DND-41 (cell line): ENCODE data around the gene PNMA6F.
"Not testable (repeated sequence)": the region's sequence is repeated elsewhere in the genome, so short reads cannot be mapped to it uniquely, and the experiment has no call there.

ENCODE experiments used
- CTCF ChIP-seq: IDR thresholded peaks from 2 replicates; pipeline ENCODE4 v1.5.1; 2012; ENCODE audit warnings: borderline replicate concordance, low read length, moderate library complexity, mild to moderate bottlenecking; ENCODE audit not compliant: poor library complexity, severe bottlenecking; ENCODE audit errors: extremely low read depth
- EZH2 ChIP-seq: IDR thresholded peaks from 3 replicates; pipeline ENCODE4 v1.6.1; 2012; ENCODE audit warnings: borderline replicate concordance, low read depth, mild to moderate bottlenecking, moderate library complexity, low read length, inconsistent platforms; ENCODE audit not compliant: severe bottlenecking

GRCh38 chrX:153275418-153275817 lies 46.1 kb downstream of the PNMA6F start:
- TF ChIP-seq CTCF, EZH2: not testable (repeated sequence)
